PC-3 (cell line): Measurements from ENCODE around the gene KRTAP10-5. TPM values are rescaled to one million over a fixed set of nuclear protein-coding genes. Genes with fewer than 3 reads are reported as not detected.
A peak's percentile ranks its signal among the peaks of the same experiment; 100 is the strongest.

Experiments
- ATAC-seq: fragments of 200-7000 bp; cut with Tn5 transposase; 2 replicates; pipeline ENCODE4 v1.9.1; 2020; ENCODE audit warnings: mild to moderate bottlenecking, moderate library complexity
- BruUV-seq: library from RNA; stranded (reverse); fragments of 400-500 nt; replicated peaks from 2 replicates; lab custom pipeline; 2021; lab: Mats Ljungman, UMichigan
- CTCF ChIA-PET: fragments of 300-600 bp; sonication (Branson Sonifier 250); formaldehyde crosslinking; loops from one replicate; lab custom pipeline; 2022; ENCODE audit warnings: antibody characterized with exemption; lab: Charles Lee
- POLR2A ChIA-PET: fragments of 300-600 bp; sonication (Branson Sonifier 250); formaldehyde crosslinking; loops from one replicate; lab custom pipeline; 2022; ENCODE audit warnings: antibody characterized with exemption; ENCODE audit not compliant: unreplicated experiment; lab: Charles Lee
- DNase-seq: peaks from one replicate; pipeline ENCODE4 v3.0.0-alpha.2; 2015
- H2AFZ ChIP-seq: fragments of 300-600 bp; sonication (generic); 2 replicates; pipeline ENCODE4 v1.6.0; 2016; ENCODE audit warnings: antibody characterized with exemption, low read length
- H3F3A ChIP-seq: fragments of 300-600 bp; sonication (generic); one replicate; pipeline ENCODE4 v1.6.0; 2017; ENCODE audit warnings: antibody characterized with exemption, low read length, control low read depth, mild to moderate bottlenecking; ENCODE audit not compliant: unreplicated experiment
- H3K27ac ChIP-seq: fragments of 300-600 bp; sonication (generic); 2 replicates; pipeline ENCODE4 v1.5.1; 2016; ENCODE audit warnings: mild to moderate bottlenecking, low read length
- H3K27me3 ChIP-seq: fragments of 300-600 bp; sonication (generic); 2 replicates; pipeline ENCODE4 v1.6.1; 2016; ENCODE audit warnings: low read length, mixed read lengths
- H3K36me3 ChIP-seq: fragments of 300-600 bp; sonication (generic); 2 replicates; pipeline ENCODE4 v1.6.1; 2016; ENCODE audit warnings: low read depth, mixed run types, low read length, mixed read lengths
- H3K4me1 ChIP-seq: fragments of 300-600 bp; sonication (generic); 2 replicates; pipeline ENCODE4 v1.5.1; 2016; ENCODE audit warnings: low read length; ENCODE audit not compliant: insufficient read depth
- H3K4me2 ChIP-seq: fragments of 300-600 bp; sonication (generic); 2 replicates; pipeline ENCODE4 v1.6.0; 2016; ENCODE audit warnings: low read length
- H3K4me3 ChIP-seq: fragments of 300-600 bp; sonication (generic); 2 replicates; pipeline ENCODE4 v1.5.1; 2016; ENCODE audit warnings: mild to moderate bottlenecking, low read length, mixed read lengths
- H3K79me2 ChIP-seq: fragments of 300-600 bp; sonication (generic); 2 replicates; pipeline ENCODE4 v1.6.1; 2017; ENCODE audit warnings: low read length, mixed read lengths
- H3K9ac ChIP-seq: fragments of 300-600 bp; sonication (generic); 2 replicates; pipeline ENCODE4 v1.6.0; 2016; ENCODE audit warnings: mild to moderate bottlenecking, low read length
- H3K9me2 ChIP-seq: fragments of 300-600 bp; sonication (generic); replicated peaks from 2 replicates; pipeline ENCODE4 v1.6.1; 2016; ENCODE audit warnings: mixed run types, low read length, mixed read lengths
- H3K9me3 ChIP-seq: fragments of 300-600 bp; sonication (generic); 2 replicates; pipeline ENCODE4 v1.6.1; 2016; ENCODE audit warnings: low read length, mixed read lengths
- H4K20me1 ChIP-seq: fragments of 300-600 bp; sonication (generic); 2 replicates; pipeline ENCODE4 v1.6.1; 2016; ENCODE audit warnings: low read length, mixed read lengths
- CTCF ChIP-seq: fragments of 300-600 bp; sonication (generic); conservative IDR thresholded peaks from 2 replicates; pipeline ENCODE4 v1.5.1; 2017; ENCODE audit warnings: antibody characterized with exemption, low read depth, mild to moderate bottlenecking, low read length
- EZH2 ChIP-seq: fragments of 300-600 bp; sonication (generic); IDR thresholded peaks from one replicate; pipeline ENCODE4 v1.6.1; 2017; ENCODE audit warnings: antibody characterized with exemption, mild to moderate bottlenecking, low read length; ENCODE audit not compliant: unreplicated experiment
- EZH2phosphoT487 ChIP-seq: fragments of 300-600 bp; sonication (generic); IDR thresholded peaks from 2 replicates; pipeline ENCODE4 v1.6.1; 2018; ENCODE audit warnings: mild to moderate bottlenecking, antibody characterized with exemption, low read length, borderline replicate concordance
- intact Hi-C: fragments of 100-400 bp; cut with micrococcal nuclease; formaldehyde crosslinking; loops from 2 replicates; pipeline ENCODE4 v1.9.0; 2023
- total RNA-seq: library from RNA; depleted of rRNA; stranded (reverse); fragments of >200 nt; gene quantifications from 2 replicates; pipeline ENCODE4 v1.2.3, GENCODE V29; 2014

KRTAP10-5 gene
- total RNA-seq, 1 experiment from 2014 or later = not detected

GRCh38 chr21:44599264-44600029 is 19.0 kb upstream of the KRTAP10-5 start:
- Histone ChIP-seq H3K9me3 (no peaks in the 10 kb centered on the region), H3K4me1 (peaks cover 12% of the 10 kb centered on the region), H3K9ac (no peak overlapping the region), H3K36me3 (no peaks in the 10 kb centered on the region), H3K27ac (no peak overlapping the region), H3K4me2 (no peak overlapping the region), H3K27me3 (no peaks in the 10 kb centered on the region), H3F3A (no peaks in the 10 kb centered on the region), H4K20me1 (no peaks in the 10 kb centered on the region), H3K4me3 (no peak overlapping the region), H2AFZ (no peak overlapping the region), H3K9me2 (no peaks in the 10 kb centered on the region), H3K79me2 (no peaks in the 10 kb centered on the region)
- ChIA-PET CTCF (no interaction called here), POLR2A (no interaction called here)
- BruUV-seq = no TSS peak
- TF ChIP-seq EZH2phosphoT487 = no peak
- no peak for TF ChIP-seq EZH2
- TF ChIP-seq CTCF = no peak
- ATAC-seq = no peak
- intact Hi-C loops = no loop called here
- DNase-seq = no peak

- Histone ChIP-seq H2AFZ (no peak overlapping the region), H3K9me3 (no peaks in the 10 kb centered on the region), H3K4me3 (no peak overlapping the region), H3K4me2 (no peak overlapping the region), H3K27me3 (no peaks in the 10 kb centered on the region), H3K79me2 (no peaks in the 10 kb centered on the region), H3K9ac (no peak overlapping the region), H3K36me3 (no peaks in the 10 kb centered on the region), H3K27ac (no peak overlapping the region), H3K4me1 (peaks cover 12% of the 10 kb centered on the region), H4K20me1 (no peaks in the 10 kb centered on the region), H3K9me2 (no peaks in the 10 kb centered on the region), H3F3A (no peaks in the 10 kb centered on the region)
- no peak for TF ChIP-seq EZH2
- TF ChIP-seq EZH2phosphoT487 = no peak
- no peak for TF ChIP-seq CTCF
- ChIA-PET CTCF (no interaction called here), POLR2A (no interaction called here)
- DNase-seq = no peak
- BruUV-seq = no TSS peak
- intact Hi-C loops = no loop called here
- ATAC-seq = no peak
Measured at GRCh38 chr21:44598061-44598460, 17.7 kb upstream of the KRTAP10-5 start.

- ChIA-PET CTCF (no interaction called here), POLR2A (no interaction called here)
- Histone ChIP-seq H3K27ac (no peak overlapping the region), H3K27me3 (no peaks in the 10 kb centered on the region), H3K4me1 (peaks cover 12% of the 10 kb centered on the region), H4K20me1 (no peaks in the 10 kb centered on the region), H3K4me3 (0 out of 2 replicates have a peak overlapping the region, but pooled peaks have one; percentile 16), H2AFZ (no peak overlapping the region), H3K9me2 (no peaks in the 10 kb centered on the region), H3K9me3 (no peaks in the 10 kb centered on the region), H3F3A (no peaks in the 10 kb centered on the region), H3K79me2 (no peaks in the 10 kb centered on the region), H3K4me2 (peak overlapping the region; percentile 41), H3K36me3 (no peaks in the 10 kb centered on the region), H3K9ac (no peak overlapping the region)
- intact Hi-C loops = loop anchor here (1.0 kb wide), 1 partner anchor 97 kb away; no protein-coding TSS in a partner anchor
- DNase-seq (peak; percentile 88), ATAC-seq (peak; percentile 99)
- no peak for TF ChIP-seq EZH2phosphoT487
- TF ChIP-seq CTCF = no peak
- TF ChIP-seq EZH2 = no peak
- no TSS peak for BruUV-seq
Measured at GRCh38 chr21:44596068-44596725, 15.8 kb upstream of the KRTAP10-5 start.
